PFSK-1 (cell line): Measurements from ENCODE around the gene LSM14A.

Experiments used
- POLR2AphosphoS5 ChIP-seq: IDR thresholded peaks from 2 replicates; pipeline ENCODE4 v1.6.1; 2012; ENCODE audit warnings: low read depth, mild to moderate bottlenecking, control low read depth, low read length, moderate library complexity
- SIN3A ChIP-seq: IDR thresholded peaks from 2 replicates; pipeline ENCODE4 v1.6.1; 2012; ENCODE audit warnings: mild to moderate bottlenecking, low read length, moderate library complexity, borderline replicate concordance; ENCODE audit not compliant: insufficient read depth
- TAF1 ChIP-seq: IDR thresholded peaks from 2 replicates; pipeline ENCODE4 v1.6.1; 2012; ENCODE audit warnings: low read length, control low read depth, borderline replicate concordance; ENCODE audit not compliant: insufficient read depth
- TF ChIP-seq, protein P1 (sequence below), 2 experiments: IDR thresholded peaks; 2 replicates each; pipeline versions ENCODE4 v1.6.1 to v1.8.0; 2011 to 2012; ENCODE audit warnings: low read depth in 2 of 2, low read length in 2 of 2, control low read depth in 1 of 2, inconsistent platforms in 1 of 2, mild to moderate bottlenecking in 1 of 2, moderate library complexity in 1 of 2; ENCODE audit not compliant: insufficient read depth in 1 of 2

DNA sequence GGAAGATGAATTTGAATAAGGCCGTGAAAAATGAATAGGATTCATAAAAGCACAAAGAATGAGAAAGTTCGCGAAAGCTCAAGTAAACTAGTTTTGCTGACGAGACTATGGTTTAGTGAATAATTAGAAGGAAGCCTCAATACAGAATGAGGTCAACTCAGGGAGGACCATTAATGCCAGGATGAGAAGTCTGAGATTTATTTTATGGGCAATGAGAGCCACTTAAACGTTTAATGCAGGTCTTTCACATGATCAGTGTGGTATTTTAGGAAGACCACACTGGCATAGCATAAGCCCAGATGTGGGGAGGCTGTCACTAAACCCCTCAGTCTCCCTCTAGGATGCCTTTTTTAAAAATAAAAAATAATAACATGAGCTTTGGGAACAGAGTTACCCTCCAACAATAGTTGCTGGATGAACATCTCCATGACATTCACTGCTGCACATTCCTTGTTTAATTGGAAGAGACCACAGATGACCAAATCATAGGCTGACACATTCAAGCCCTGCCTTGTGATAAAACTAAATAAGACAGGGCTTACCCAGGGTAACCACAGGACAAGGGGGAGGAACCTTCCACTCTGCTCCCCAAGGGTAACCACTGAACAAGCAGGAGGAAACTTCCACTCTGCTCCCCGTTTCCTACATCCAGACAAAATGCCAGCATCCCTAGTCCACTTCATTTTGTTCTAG lies 43.6 kb upstream of the LSM14A start:
- TF ChIP-seq SIN3A (no peak), POLR2AphosphoS5 (no peak), TAF1 (no peak)
- TF ChIP-seq, protein P1, sequence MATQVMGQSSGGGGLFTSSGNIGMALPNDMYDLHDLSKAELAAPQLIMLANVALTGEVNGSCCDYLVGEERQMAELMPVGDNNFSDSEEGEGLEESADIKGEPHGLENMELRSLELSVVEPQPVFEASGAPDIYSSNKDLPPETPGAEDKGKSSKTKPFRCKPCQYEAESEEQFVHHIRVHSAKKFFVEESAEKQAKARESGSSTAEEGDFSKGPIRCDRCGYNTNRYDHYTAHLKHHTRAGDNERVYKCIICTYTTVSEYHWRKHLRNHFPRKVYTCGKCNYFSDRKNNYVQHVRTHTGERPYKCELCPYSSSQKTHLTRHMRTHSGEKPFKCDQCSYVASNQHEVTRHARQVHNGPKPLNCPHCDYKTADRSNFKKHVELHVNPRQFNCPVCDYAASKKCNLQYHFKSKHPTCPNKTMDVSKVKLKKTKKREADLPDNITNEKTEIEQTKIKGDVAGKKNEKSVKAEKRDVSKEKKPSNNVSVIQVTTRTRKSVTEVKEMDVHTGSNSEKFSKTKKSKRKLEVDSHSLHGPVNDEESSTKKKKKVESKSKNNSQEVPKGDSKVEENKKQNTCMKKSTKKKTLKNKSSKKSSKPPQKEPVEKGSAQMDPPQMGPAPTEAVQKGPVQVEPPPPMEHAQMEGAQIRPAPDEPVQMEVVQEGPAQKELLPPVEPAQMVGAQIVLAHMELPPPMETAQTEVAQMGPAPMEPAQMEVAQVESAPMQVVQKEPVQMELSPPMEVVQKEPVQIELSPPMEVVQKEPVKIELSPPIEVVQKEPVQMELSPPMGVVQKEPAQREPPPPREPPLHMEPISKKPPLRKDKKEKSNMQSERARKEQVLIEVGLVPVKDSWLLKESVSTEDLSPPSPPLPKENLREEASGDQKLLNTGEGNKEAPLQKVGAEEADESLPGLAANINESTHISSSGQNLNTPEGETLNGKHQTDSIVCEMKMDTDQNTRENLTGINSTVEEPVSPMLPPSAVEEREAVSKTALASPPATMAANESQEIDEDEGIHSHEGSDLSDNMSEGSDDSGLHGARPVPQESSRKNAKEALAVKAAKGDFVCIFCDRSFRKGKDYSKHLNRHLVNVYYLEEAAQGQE (IDR thresholded peaks at IDR 0.05; ENCODE audit: insufficient read depth in 1 of 2, low read depth in 2 of 2, low read length in 2 of 2): no peak
